HepG2 (cell line): ENCODE data around the gene MADCAM1. TPM values are rescaled to one million over a fixed set of nuclear protein-coding genes. Genes with fewer than 3 reads are reported as not detected.
A peak's percentile ranks its signal among the peaks of the same experiment; 100 is the strongest.

Source experiments
- ARID2 ChIP-seq: sonication (generic); formaldehyde crosslinking; IDR thresholded peaks from 2 replicates; pipeline ENCODE4 v1.8.1; 2022; ENCODE audit warnings: mild to moderate bottlenecking, missing genetic modification reagents, borderline replicate concordance
- ASH2L ChIP-seq: fragments of 300-600, 200-600 bp; sonication (generic); IDR thresholded peaks from 2 replicates; pipeline ENCODE4 v1.7.0; 2017; ENCODE audit warnings: low read depth, mild to moderate bottlenecking, moderate library complexity, mixed read lengths, low read length; ENCODE audit not compliant: insufficient read length
- DNMT3B ChIP-seq: conservative IDR thresholded peaks from 2 replicates; pipeline ENCODE4 v1.6.1; 2016; ENCODE audit warnings: missing biosample characterization, control low read depth
- DPF2 ChIP-seq: sonication (generic); formaldehyde crosslinking; IDR thresholded peaks from 2 replicates; pipeline ENCODE4 v1.4.0; 2020; ENCODE audit warnings: mild to moderate bottlenecking, low read depth, missing genetic modification reagents, borderline replicate concordance
- HNRNPLL ChIP-seq: fragments of 200-400 bp; formaldehyde crosslinking; IDR thresholded peaks from 2 replicates; pipeline ENCODE4 v1.6.1; 2017; ENCODE audit warnings: mild to moderate bottlenecking, low read depth, low read length; ENCODE audit not compliant: poor library complexity, severe bottlenecking
- KDM2A ChIP-seq: sonication (generic); formaldehyde crosslinking; IDR thresholded peaks from 2 replicates; pipeline ENCODE4 v1.4.0; 2020; ENCODE audit warnings: low read depth, missing genetic modification reagents, borderline replicate concordance
- NONO ChIP-seq, 2 experiments: fragments of 450-650 bp in 1 of 2; sonication (generic) in 1 of 2; formaldehyde crosslinking in 1 of 2; IDR thresholded peaks in 1 of 2; conservative IDR thresholded peaks in 1 of 2; 2 replicates each; pipeline versions ENCODE4 v1.6.1 to v1.8.0; 2017 to 2022; ENCODE audit warnings: mild to moderate bottlenecking in 1 of 2, missing genetic modification reagents in 1 of 2, moderate library complexity in 1 of 2
- NR2C2 ChIP-seq: sonication (generic); formaldehyde crosslinking; IDR thresholded peaks from 2 replicates; pipeline ENCODE4 v1.4.0; 2020; ENCODE audit warnings: missing genetic modification reagents, mild to moderate bottlenecking, moderate library complexity, borderline replicate concordance
- PHF8 ChIP-seq: sonication (generic); formaldehyde crosslinking; IDR thresholded peaks from 2 replicates; pipeline ENCODE4 v1.5.0; 2020; ENCODE audit warnings: missing genetic modification reagents
- SALL1 ChIP-seq: sonication (generic); formaldehyde crosslinking; IDR thresholded peaks from 2 replicates; pipeline ENCODE4 v1.8.0; 2022; ENCODE audit warnings: mild to moderate bottlenecking, missing genetic modification reagents
- SMC3 ChIP-seq: IDR thresholded peaks from 2 replicates; pipeline ENCODE4 v1.6.1; 2011; ENCODE audit warnings: low read length, improper control_type of control experiment
- ZBTB14 ChIP-seq: sonication (generic); formaldehyde crosslinking; IDR thresholded peaks from 2 replicates; pipeline ENCODE4 v1.4.0; 2020; ENCODE audit warnings: missing genetic modification reagents
- ZNF839 ChIP-seq: sonication (generic); formaldehyde crosslinking; IDR thresholded peaks from 2 replicates; pipeline ENCODE4 v1.4.0; 2020; ENCODE audit warnings: missing genetic modification reagents, mild to moderate bottlenecking, borderline replicate concordance
- polyA plus RNA-seq, 8 experiments: library from polyadenylated mRNA; depleted of rRNA in 3 of 8; stranded (reverse) in 7 of 8; unstranded in 1 of 8; fragments of >200 nt; fragmentation: Illumina TruSeq in 4 of 8; extraction: Trizol in 4 of 8; gene quantifications; 2 replicates each; pipeline versions ENCODE4 v1.2.1 to v1.2.3, GENCODE V29; 2011 to 2016; ENCODE audit warnings: low read depth in 4 of 8, missing spikeins in 1 of 8, mixed read lengths in 1 of 8; ENCODE audit not compliant: insufficient read depth in 1 of 8
- total RNA-seq, 5 experiments: library from RNA; depleted of rRNA; stranded (reverse); fragments of >200 nt; fragmentation: Illumina TruSeq; extraction: Trizol; gene quantifications; 2 replicates each; pipeline ENCODE4 v1.2.3, GENCODE V29; 2016; ENCODE audit warnings: low read depth in 1 of 5
- TF ChIP-seq, protein P1 (sequence below): sonication (generic); formaldehyde crosslinking; IDR thresholded peaks from 2 replicates; pipeline ENCODE4 v1.4.0; 2020; ENCODE audit warnings: mild to moderate bottlenecking, missing genetic modification reagents
- TF ChIP-seq, protein P2 (sequence below): sonication (generic); formaldehyde crosslinking; IDR thresholded peaks from 2 replicates; pipeline ENCODE4 v1.4.0; 2020; ENCODE audit warnings: mild to moderate bottlenecking, missing genetic modification reagents
- TF ChIP-seq, protein P3 (sequence below): sonication (generic); formaldehyde crosslinking; IDR thresholded peaks from 2 replicates; pipeline ENCODE4 v1.5.1; 2020; ENCODE audit warnings: mild to moderate bottlenecking, missing genetic modification reagents
- TF ChIP-seq, protein P4 (sequence below): sonication (generic); formaldehyde crosslinking; IDR thresholded peaks from 2 replicates; pipeline ENCODE4 v1.4.0; 2020; ENCODE audit warnings: mild to moderate bottlenecking, missing genetic modification reagents
- TF ChIP-seq, protein P5 (sequence below): IDR thresholded peaks from 2 replicates; pipeline ENCODE4 v1.6.1; 2016; ENCODE audit warnings: mild to moderate bottlenecking, missing biosample characterization, missing genetic modification reagents

Gene MADCAM1
- total and polyA plus RNA-seq, 2 of the 13 experiments (the other 11 are each of a cell fraction or from before 2014, with no cell fraction given): 0.29 to 0.33 TPM

- TF ChIP-seq, protein P1, sequence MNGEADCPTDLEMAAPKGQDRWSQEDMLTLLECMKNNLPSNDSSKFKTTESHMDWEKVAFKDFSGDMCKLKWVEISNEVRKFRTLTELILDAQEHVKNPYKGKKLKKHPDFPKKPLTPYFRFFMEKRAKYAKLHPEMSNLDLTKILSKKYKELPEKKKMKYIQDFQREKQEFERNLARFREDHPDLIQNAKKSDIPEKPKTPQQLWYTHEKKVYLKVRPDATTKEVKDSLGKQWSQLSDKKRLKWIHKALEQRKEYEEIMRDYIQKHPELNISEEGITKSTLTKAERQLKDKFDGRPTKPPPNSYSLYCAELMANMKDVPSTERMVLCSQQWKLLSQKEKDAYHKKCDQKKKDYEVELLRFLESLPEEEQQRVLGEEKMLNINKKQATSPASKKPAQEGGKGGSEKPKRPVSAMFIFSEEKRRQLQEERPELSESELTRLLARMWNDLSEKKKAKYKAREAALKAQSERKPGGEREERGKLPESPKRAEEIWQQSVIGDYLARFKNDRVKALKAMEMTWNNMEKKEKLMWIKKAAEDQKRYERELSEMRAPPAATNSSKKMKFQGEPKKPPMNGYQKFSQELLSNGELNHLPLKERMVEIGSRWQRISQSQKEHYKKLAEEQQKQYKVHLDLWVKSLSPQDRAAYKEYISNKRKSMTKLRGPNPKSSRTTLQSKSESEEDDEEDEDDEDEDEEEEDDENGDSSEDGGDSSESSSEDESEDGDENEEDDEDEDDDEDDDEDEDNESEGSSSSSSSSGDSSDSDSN: peak; percentile 39; the same call in 1 of the 2 replicates
- TF ChIP-seq, protein P2, sequence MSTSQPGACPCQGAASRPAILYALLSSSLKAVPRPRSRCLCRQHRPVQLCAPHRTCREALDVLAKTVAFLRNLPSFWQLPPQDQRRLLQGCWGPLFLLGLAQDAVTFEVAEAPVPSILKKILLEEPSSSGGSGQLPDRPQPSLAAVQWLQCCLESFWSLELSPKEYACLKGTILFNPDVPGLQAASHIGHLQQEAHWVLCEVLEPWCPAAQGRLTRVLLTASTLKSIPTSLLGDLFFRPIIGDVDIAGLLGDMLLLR: no peak
- 0 out of 2 replicates have a peak, but pooled peaks have one; percentile 67 for TF ChIP-seq NONO (IDR thresholded peaks at IDR 0.05)
- peak; percentile 36; the same call in 1 of the 2 replicates for TF ChIP-seq NONO (CRISPR knock-in tag; conservative IDR thresholded peaks at IDR 0.05)
- TF ChIP-seq SALL1 (CRISPR knock-in tag): peak; percentile 66
- no peak for TF ChIP-seq ZBTB14 (CRISPR knock-in tag)
- no peak for TF ChIP-seq PHF8
- no peak for TF ChIP-seq ASH2L
- TF ChIP-seq DPF2: no peak
- TF ChIP-seq, protein P3, sequence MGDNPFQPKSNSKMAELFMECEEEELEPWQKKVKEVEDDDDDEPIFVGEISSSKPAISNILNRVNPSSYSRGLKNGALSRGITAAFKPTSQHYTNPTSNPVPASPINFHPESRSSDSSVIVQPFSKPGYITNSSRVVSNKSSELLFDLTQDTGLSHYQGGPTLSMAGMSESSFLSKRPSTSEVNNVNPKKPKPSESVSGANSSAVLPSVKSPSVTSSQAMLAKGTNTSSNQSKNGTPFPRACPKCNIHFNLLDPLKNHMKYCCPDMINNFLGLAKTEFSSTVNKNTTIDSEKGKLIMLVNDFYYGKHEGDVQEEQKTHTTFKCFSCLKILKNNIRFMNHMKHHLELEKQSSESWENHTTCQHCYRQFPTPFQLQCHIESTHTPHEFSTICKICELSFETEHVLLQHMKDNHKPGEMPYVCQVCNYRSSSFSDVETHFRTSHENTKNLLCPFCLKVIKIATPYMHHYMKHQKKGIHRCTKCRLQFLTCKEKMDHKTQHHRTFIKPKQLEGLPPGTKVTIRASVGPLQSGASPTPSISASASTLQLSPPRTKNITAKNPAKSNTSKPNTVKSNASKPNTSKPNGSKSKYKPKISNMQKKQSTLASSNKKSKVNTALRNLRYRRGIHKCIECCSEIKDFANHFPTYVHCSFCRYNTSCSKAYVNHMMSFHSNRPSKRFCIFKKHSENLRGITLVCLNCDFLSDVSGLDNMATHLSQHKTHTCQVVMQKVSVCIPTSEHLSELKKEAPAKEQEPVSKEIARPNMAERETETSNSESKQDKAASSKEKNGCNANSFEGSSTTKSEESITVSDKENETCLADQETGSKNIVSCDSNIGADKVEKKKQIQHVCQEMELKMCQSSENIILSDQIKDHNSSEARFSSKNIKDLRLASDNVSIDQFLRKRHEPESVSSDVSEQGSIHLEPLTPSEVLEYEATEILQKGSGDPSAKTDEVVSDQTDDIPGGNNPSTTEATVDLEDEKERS: no peak
- peak; percentile 70 for TF ChIP-seq SMC3
- TF ChIP-seq, protein P4, sequence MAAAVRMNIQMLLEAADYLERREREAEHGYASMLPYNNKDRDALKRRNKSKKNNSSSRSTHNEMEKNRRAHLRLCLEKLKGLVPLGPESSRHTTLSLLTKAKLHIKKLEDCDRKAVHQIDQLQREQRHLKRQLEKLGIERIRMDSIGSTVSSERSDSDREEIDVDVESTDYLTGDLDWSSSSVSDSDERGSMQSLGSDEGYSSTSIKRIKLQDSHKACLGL: no peak
- TF ChIP-seq ZNF839: no peak
- TF ChIP-seq HNRNPLL: no peak
- peak; percentile 37; the same call in 1 of the 2 replicates for TF ChIP-seq NR2C2 (CRISPR knock-in tag)
- TF ChIP-seq, protein P5, sequence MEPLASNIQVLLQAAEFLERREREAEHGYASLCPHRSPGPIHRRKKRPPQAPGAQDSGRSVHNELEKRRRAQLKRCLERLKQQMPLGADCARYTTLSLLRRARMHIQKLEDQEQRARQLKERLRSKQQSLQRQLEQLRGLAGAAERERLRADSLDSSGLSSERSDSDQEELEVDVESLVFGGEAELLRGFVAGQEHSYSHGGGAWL (CRISPR knock-in tag): no peak
- TF ChIP-seq DNMT3B (CRISPR knock-in tag): no peak
- TF ChIP-seq KDM2A (CRISPR knock-in tag): peak; percentile 76; the same call in 1 of the 2 replicates
- TF ChIP-seq ARID2: no peak
Observed at GRCh38 chr19:480016-480855, 16.1 kb upstream of the MADCAM1 start (continued).
